ENCODE data around the gene SYK.

- TF ChIP-seq CTCF (conservative IDR thresholded peaks at IDR 0.05; ENCODE audit: low read length) (no peak), EZH2phosphoT487 (IDR thresholded peaks at IDR 0.05; ENCODE audit: borderline replicate concordance) (no peak)
Observed at GRCh38 chr9:90860382-90860781, 58.8 kb downstream of the SYK start.
